ENCODE results near the gene SEMA3B. TPM values are rescaled to one million over a fixed set of nuclear protein-coding genes. Genes with fewer than 3 reads are reported as not detected.

SEMA3B gene
- total and polyA plus RNA-seq, 2 of the 4 experiments (the other 2 are of a cell fraction): 4.3 to 29.3 TPM

- peak overlapping the region; percentile 17 for H2AK9ac ChIP-seq (replicated peaks; ENCODE audit: low read depth, low read length, poor library complexity)
- intact Hi-C loops (cut with micrococcal nuclease) (loop anchor here (5.0 kb wide), 1 partner anchor 61 kb away; the partner anchor contains the start of gene HYAL2), in situ Hi-C loops (cut with MboI; ENCODE audit: low sequenced_read_pairs) (no loop called here), dilution Hi-C loops (cut with HindIII; ENCODE audit: low sequenced_read_pairs, unreplicated experiment) (no loop called here)
- H3K14ac ChIP-seq (replicated peaks; ENCODE audit: low read depth, low read length): 0 out of 2 replicates have a peak overlapping the region, but pooled peaks have one; percentile 10
- no TSS peak for BruUV-seq (replicated peaks)
- peaks cover 14 to 62% of the 10 kb centered on the region in 2 experiments for H3K79me1 ChIP-seq (ENCODE audit: low read depth in 1 of 2, low read length in 2 of 2)
- H4K5ac ChIP-seq (ENCODE audit: low read depth, low read length): 0 out of 2 replicates have a peak overlapping the region, but pooled peaks have one; percentile 28
- H4K8ac ChIP-seq (ENCODE audit: low read depth in 2 of 2, low read length in 2 of 2): peak overlapping the region in 1 of 2 experiments; percentile 92; a peak in 2 of 4 replicates
- peak overlapping the region; percentile 97; the same call in 1 of the 2 replicates for H3K23ac ChIP-seq (ENCODE audit: low read depth, low read length)
- H3K4me1 ChIP-seq (ENCODE audit: control insufficient read depth, insufficient read depth, low read length): peaks cover 42% of the 10 kb centered on the region
- no peak for DNase-seq
- ATAC-seq (ENCODE audit: low read depth): no peak
- H3K27me3 ChIP-seq (ENCODE audit: control insufficient read depth, insufficient read depth, low read length): no peaks in the 10 kb centered on the region
- H3K9ac ChIP-seq (ENCODE audit: low read depth, low read length): peak overlapping the region; percentile 76; the same call in 1 of the 2 replicates
- H2AFZ ChIP-seq (replicated peaks; ENCODE audit: low read length, poor library complexity): no peak overlapping the region
- peak overlapping the region; percentile 90; the same call in 1 of the 2 replicates for H3K27ac ChIP-seq (ENCODE audit: insufficient read depth, low read length)
- no peak overlapping the region for H3K18ac ChIP-seq (ENCODE audit: low read depth, low read length)
- H3K9me1 ChIP-seq (ENCODE audit: insufficient read depth, low read length): peaks cover 24% of the 10 kb centered on the region
- POLR2A ChIA-PET (ENCODE audit: unreplicated experiment): no interaction called here
- no peak overlapping the region for H2BK20ac ChIP-seq (ENCODE audit: low read depth, low read length)
- H3K4me3 ChIP-seq (ENCODE audit: insufficient read depth, low read depth, low read length): no peak overlapping the region
- peak overlapping the region; percentile 93 for H3K4ac ChIP-seq (ENCODE audit: low read depth, low read length)
- peak overlapping the region; percentile 97 for H4K91ac ChIP-seq (ENCODE audit: insufficient read depth, low read depth, low read length)
- TF ChIP-seq CEBPB (IDR thresholded peaks at IDR 0.05; ENCODE audit: low read depth, low read length): no peak
- no peak for TF ChIP-seq MAFK (IDR thresholded peaks at IDR 0.05; ENCODE audit: low read depth, low read length)
- TF ChIP-seq POLR2A (IDR thresholded peaks at IDR 0.05; ENCODE audit: low read depth, low read length): no peak
- TF ChIP-seq RFX5 (IDR thresholded peaks at IDR 0.05; ENCODE audit: low read depth, low read length): no peak
- no peak for TF ChIP-seq RAD21 (IDR thresholded peaks at IDR 0.05; ENCODE audit: low read length)
- no peak for TF ChIP-seq ELK1 (IDR thresholded peaks at IDR 0.05; ENCODE audit: borderline replicate concordance, low read depth, low read length)
- no peak for TF ChIP-seq NFE2L2 (IDR thresholded peaks at IDR 0.05; ENCODE audit: low read depth, low read length)
- no peak for TF ChIP-seq BHLHE40 (IDR thresholded peaks at IDR 0.05; ENCODE audit: low read depth, low read length)
- no peak for TF ChIP-seq FOS (IDR thresholded peaks at IDR 0.05; ENCODE audit: low read depth, low read length)
- TF ChIP-seq CTCF (conservative IDR thresholded peaks at IDR 0.05; ENCODE audit: low read depth, low read length): no peak
- TF ChIP-seq SMC3 (IDR thresholded peaks at IDR 0.05; ENCODE audit: low read depth, low read length): no peak
- no peak for TF ChIP-seq MAZ (IDR thresholded peaks at IDR 0.05; ENCODE audit: borderline replicate concordance, low read depth, low read length)
- no peak for TF ChIP-seq MXI1 (IDR thresholded peaks at IDR 0.05; ENCODE audit: borderline replicate concordance, low read depth, low read length)
- TF ChIP-seq CHD1 (IDR thresholded peaks at IDR 0.05; ENCODE audit: low read depth, low read length): no peak
- no peak for TF ChIP-seq RCOR1 (IDR thresholded peaks at IDR 0.05; ENCODE audit: insufficient replicate concordance, low read length)
- no peak for TF ChIP-seq USF2 (IDR thresholded peaks at IDR 0.05; ENCODE audit: low read depth, low read length)
- WGBS, 2 experiments (ENCODE audit: extremely low coverage in 2 of 2, insufficient read length in 1 of 2): no CpG with 5 or more reads among the region's 2 CpGs
- CTCF ChIA-PET: no interaction called here
- peak overlapping the region; percentile 70 for H2AK5ac ChIP-seq (ENCODE audit: low read depth, low read length)
- H3K36me3 ChIP-seq (ENCODE audit: control insufficient read depth, insufficient read depth, low read length): peaks cover 18% of the 10 kb centered on the region
- peaks cover 9% of the 10 kb centered on the region; the same call in 1 of the 2 replicates for H4K20me1 ChIP-seq (ENCODE audit: insufficient read depth, low read length)
- peak overlapping the region; percentile 32 for H2BK5ac ChIP-seq (ENCODE audit: low read depth, low read length, poor library complexity, severe bottlenecking)
- H3K4me2 ChIP-seq (ENCODE audit: low read depth, low read length): no peak overlapping the region
- no peak overlapping the region for H2BK15ac ChIP-seq (ENCODE audit: low read depth, low read length)
- H3K9me3 ChIP-seq (ENCODE audit: control insufficient read depth, insufficient read depth, low read length): no peaks in the 10 kb centered on the region
- peak overlapping the region; percentile 26; the same call in 1 of the 2 replicates for H2BK120ac ChIP-seq (ENCODE audit: low read depth, low read length)
- no peak overlapping the region for H3K56ac ChIP-seq (ENCODE audit: extremely low read depth, insufficient read depth, low read length)
Measured at GRCh38 chr3:50261505-50261904, 7.4 kb upstream of the SEMA3B start.
